ENCODE results near the gene CSRNP3.

- TF ChIP-seq CTCF (IDR thresholded peaks at IDR 0.05) (no peak), POLR2A (IDR thresholded peaks at IDR 0.05) (no peak)
These were observed 59.6 kb downstream of the CSRNP3 start for GRCh38 chr2:165529130-165529529.

All from heart left ventricle (tissue), 13 donors.